LNCaP clone FGC (cell line): ENCODE measurements around the gene TRPT1.
A peak's percentile ranks its signal among the peaks of the same experiment; 100 is the strongest.
"Not testable (repeated sequence)": the region's sequence is repeated elsewhere in the genome, so short reads cannot be mapped to it uniquely, and the experiment has no call there.

Experiments
- DNase-seq: peaks from one replicate; pipeline ENCODE4 v3.0.0-alpha.2; 2011; ENCODE audit warnings: low read depth
- H3K4me3 ChIP-seq: 2 replicates; pipeline ENCODE4 v1.5.1; 2011; ENCODE audit warnings: mild to moderate bottlenecking, low read depth, low read length, control low read depth
- CTCF ChIP-seq: IDR thresholded peaks from 2 replicates; pipeline ENCODE4 v1.5.1; 2012; ENCODE audit warnings: mild to moderate bottlenecking; ENCODE audit not compliant: control insufficient read depth, insufficient read depth; ENCODE audit errors: extremely low read depth

TRPT1 gene

GRCh38 chr11:64247729-64248531 lies 21.9 kb upstream of the TRPT1 start:
- DNase-seq, result no peak
- H3K4me3 ChIP-seq, result peak overlapping the region; percentile 64
- TF ChIP-seq CTCF, result no peak

DNA sequence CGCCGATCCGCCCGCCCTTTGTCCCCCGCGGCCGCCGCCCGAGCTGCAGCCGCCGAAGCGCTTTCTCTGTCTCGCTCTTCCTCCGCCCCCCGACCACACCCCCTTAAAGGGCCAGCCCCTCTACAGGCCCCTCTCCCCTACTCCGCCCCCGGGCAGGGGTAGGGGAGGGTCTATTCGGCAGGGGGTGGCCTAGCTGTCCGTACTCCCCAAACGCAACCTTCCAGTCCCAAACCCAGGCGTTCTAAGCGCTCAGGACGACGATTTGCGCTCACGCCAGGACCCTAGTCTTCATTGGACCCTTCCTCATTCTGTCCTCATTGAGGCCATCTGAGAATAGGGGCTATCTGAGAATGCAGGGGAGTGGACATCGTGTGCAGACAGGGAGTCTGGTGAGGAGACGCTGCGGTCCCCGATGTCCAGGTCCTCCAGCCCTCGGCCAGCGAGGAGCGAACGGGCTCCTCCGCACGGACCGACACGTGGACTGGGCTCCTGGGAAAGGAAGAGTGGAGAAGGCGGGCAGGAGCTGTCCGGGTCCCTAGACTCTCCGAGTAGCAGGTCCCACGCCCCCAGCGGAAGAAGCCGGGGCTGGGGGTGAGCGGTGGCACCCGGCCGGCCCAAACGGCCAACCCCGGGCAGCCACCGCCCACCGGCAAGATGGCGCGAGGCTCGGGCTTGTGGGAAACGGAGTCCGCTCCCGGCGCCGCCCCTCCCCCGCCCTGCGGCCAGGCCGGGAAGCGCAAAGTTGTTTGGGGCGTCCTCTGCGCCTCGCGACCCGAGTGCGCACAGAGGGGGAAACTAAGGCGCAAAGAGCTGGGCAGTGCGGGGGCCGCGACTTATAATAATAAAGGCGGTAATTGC lies 21.1 kb upstream of the TRPT1 start, which contains the start of gene PPP1R14B:
PPP1R14B (minus strand) TSS at position 73 of the 858 bp plus-strand sequence. CDS start 270 bp downstream, outside the sequence.
- TF ChIP-seq CTCF, result 0 out of 2 replicates have a peak, but pooled peaks have one; percentile 4
- no peak for DNase-seq
- H3K4me3 ChIP-seq, result peak within 1 kb of the TSS; percentile 96

DNA sequence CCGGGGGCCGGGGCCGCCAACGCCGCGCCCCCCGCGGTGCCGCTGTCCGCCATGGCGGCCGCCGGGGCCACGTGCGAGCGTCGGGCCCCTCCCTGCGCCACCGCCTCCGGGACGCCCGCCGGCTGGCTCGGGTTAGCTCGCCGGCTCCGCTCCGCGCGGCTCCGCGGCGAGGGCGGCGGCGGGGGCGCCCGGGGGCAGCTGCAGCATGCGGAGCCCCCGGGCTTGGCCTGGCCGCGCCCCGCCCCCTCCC lies 20.6 kb upstream of the TRPT1 start:
- not testable (repeated sequence) for DNase-seq
- H3K4me3 ChIP-seq, result peak overlapping the region; percentile 96

DNA sequence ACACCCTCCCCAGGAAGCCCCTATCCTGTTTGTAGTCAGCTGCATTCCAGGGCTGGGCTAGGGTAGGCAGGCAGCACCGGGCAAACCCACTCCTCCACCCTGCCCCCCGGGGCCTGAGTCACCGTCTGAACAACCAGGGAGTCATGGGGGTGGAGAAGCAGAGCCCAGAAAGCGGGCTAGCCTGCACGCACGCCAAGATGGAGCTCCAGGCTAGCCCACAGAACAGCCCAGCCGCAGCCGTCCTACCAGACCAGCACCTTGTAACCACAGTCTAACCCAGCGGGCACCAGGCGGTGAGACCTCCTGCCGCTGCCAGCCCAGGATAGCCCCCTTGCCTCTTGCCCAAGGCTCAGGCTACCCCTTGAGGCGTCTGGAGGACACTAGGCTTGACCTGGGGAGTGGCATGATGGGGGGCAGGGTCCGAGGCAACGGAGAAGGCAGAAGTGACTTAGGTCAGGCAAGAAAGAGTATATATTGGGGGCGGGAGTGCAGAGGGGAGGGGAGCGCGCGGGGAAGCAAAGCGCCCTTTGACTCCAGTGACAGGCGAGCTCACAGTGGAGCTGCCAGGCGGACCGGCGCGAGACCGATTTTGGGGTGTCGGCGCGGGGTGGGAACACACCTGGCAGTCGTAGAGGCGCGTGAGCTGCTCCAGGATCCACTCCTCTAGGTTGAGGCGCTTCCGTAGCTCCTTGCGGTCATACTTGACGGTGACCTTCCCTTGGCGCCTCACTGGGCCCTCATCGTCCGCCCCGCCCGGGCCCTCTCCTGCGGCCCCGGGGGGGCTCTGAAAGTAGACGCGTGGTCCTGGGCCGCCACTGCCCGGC lies 20.0 kb upstream of the TRPT1 start:
- DNase-seq, result no peak
- peak overlapping the region; percentile 96 for H3K4me3 ChIP-seq
- TF ChIP-seq CTCF, result no peak

DNA sequence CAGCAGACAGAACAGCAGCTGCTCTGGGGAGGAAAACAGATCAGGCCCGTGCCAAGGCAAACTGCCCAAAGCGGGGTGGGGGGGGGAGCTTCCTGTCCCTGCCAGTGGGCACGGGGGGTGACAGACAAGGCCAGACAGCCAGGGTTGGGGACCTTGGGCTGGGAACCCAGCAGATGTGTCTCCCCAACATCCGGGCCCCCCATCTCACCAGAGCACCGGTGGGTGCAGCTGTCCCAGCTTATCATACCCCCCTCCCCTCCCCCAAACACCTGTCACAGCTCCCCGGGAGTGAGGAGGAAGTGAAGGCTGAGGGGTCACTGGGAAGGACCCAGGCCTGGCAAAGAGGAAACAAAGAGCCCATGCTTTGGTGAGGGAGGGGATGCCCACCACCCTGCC lies 19.4 kb upstream of the TRPT1 start:
- peak overlapping the region; percentile 96 for H3K4me3 ChIP-seq
- no peak for TF ChIP-seq CTCF
- no peak for DNase-seq

DNA sequence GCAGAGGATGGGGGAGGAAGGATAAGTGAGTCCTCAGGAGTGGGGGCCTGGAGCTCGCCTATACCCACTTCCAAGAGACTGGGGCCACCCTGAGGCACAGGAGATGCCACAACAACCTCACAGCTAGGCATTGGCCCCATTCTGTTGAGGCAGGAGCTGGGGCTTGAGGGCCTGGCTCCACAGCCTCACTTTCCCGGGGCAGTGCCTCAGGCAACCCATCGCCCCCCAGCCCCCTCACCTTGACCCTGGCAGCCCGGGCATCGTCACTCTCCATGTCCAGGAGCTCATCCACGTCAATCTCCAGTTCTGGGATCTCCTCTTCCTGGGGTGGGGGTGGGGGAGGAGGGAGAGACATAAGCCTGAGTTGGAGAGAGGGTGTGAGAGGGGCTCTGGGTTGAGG lies 19.0 kb upstream of the TRPT1 start:
- H3K4me3 ChIP-seq, result peak overlapping the region; percentile 96
- TF ChIP-seq CTCF, result no peak
- no peak for DNase-seq

GRCh38 chr11:64244107-64244506 lies 18.1 kb upstream of the TRPT1 start:
- no peak for DNase-seq
- no peak for TF ChIP-seq CTCF
- H3K4me3 ChIP-seq, result no peak overlapping the region
